ENCODE results near the gene RNF220.

RNF220 gene

GRCh38 chr1:44641126-44642102 is 236.4 kb downstream of the RNF220 start:
- no peak for DNase-seq

GRCh38 chr1:44642255-44642654 is 237.2 kb downstream of the RNF220 start:
- no peak for DNase-seq

GRCh38 chr1:44642925-44643324 is 237.9 kb downstream of the RNF220 start:
- DNase-seq, result no peak

- DNase-seq, result no peak
These were observed 238.8 kb downstream of the RNF220 start for GRCh38 chr1:44643721-44644334.

- DNase-seq, result no peak
These were observed 239.8 kb downstream of the RNF220 start for GRCh38 chr1:44644806-44645205.

- DNase-seq, result peak; percentile 48
These were observed 240.6 kb downstream of the RNF220 start for GRCh38 chr1:44645476-44646244.

- peak; percentile 84 for DNase-seq
These were observed 241.4 kb downstream of the RNF220 start for GRCh38 chr1:44646261-44647110.

GRCh38 chr1:44647896-44648295 is 242.8 kb downstream of the RNF220 start:
- no peak for DNase-seq

GRCh38 chr1:44648529-44649250 is 243.6 kb downstream of the RNF220 start:
- DNase-seq, result no peak

- no peak for DNase-seq
These were observed 244.7 kb downstream of the RNF220 start for GRCh38 chr1:44649788-44650158.

- no peak for DNase-seq
These were observed 245.2 kb downstream of the RNF220 start for GRCh38 chr1:44650159-44650831.

GRCh38 chr1:44651069-44651468 is 246.0 kb downstream of the RNF220 start:
- no peak for DNase-seq

GRCh38 chr1:44652445-44653106 is 247.5 kb downstream of the RNF220 start:
- DNase-seq, result peak; percentile 49

- DNase-seq, result no peak
These were observed 248.3 kb downstream of the RNF220 start for GRCh38 chr1:44653107-44653964.

GRCh38 chr1:44654621-44655187 is 249.6 kb downstream of the RNF220 start:
- no peak for DNase-seq

- DNase-seq, result peak; percentile 16
These were observed 250.6 kb downstream of the RNF220 start for GRCh38 chr1:44655609-44656008.

- no peak for DNase-seq
These were observed 254.5 kb downstream of the RNF220 start for GRCh38 chr1:44659566-44659965.

- DNase-seq, result no peak
These were observed 255.1 kb downstream of the RNF220 start for GRCh38 chr1:44660176-44660575.

Data from HCEC 1CT (cell line).